ENCODE measurements around the gene CREBL2.

- TF ChIP-seq CTCF (conservative IDR thresholded peaks at IDR 0.05; ENCODE audit: low read length) (no peak), EZH2phosphoT487 (IDR thresholded peaks at IDR 0.05; ENCODE audit: borderline replicate concordance, low read depth, low read length) (no peak)
Observed at GRCh38 chr12:12563290-12563928, 48.3 kb upstream of the CREBL2 start.

All from OCI-LY7 (cell line).